Measurements from ENCODE around the gene CXADR. TPM values are rescaled to one million over a fixed set of nuclear protein-coding genes. Genes with fewer than 3 reads are reported as not detected.

The CXADR gene
- total RNA-seq, 3 donors from 2014 or later = 0.32 to 38.3 (median 36.4) TPM

GRCh38 chr21:17616831-17617230, 104.0 kb downstream of the CXADR start:
- DNase-seq (ENCODE audit: low spot score in 2 of 2) = no peak
- no peaks in the 10 kb centered on the region for H3K36me3 ChIP-seq
- no peak overlapping the region for H3K27ac ChIP-seq
- H3K9me3 ChIP-seq = no peaks in the 10 kb centered on the region
- intact Hi-C loops (cut with DNase I; ENCODE audit: low total_unique reads) = no loop called here
- no peak for TF ChIP-seq CTCF (IDR thresholded peaks at IDR 0.05)
- TF ChIP-seq POLR2AphosphoS5 (IDR thresholded peaks at IDR 0.05) = no peak
- TF ChIP-seq POLR2A (IDR thresholded peaks at IDR 0.05) = no peak
- no peaks in the 10 kb centered on the region for H3K4me1 ChIP-seq
- no peaks in the 10 kb centered on the region for H3K27me3 ChIP-seq
- no peak overlapping the region for H3K4me3 ChIP-seq

DNA sequence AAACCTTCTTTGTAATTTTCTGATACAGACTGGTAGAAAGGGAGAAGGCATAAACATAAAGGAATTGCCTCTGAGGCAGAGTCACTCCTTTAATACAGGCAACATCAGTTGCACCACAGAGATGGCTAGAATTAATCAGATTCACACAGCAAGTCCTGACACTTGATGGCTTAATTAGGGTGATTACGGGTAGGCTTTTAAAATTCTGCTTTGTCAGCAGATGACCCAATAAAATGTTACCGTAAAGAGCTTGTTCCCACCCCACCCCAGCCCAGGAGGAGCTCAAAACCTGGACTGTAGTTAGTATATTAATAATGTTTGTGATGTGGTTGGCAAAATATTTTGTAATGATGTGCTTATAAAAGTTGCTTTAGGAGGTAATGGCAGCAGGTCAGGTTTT, 109.2 kb downstream of the CXADR start:
- H3K27me3 ChIP-seq = no peaks in the 10 kb centered on the region
- no peak overlapping the region for H3K4me3 ChIP-seq
- no peaks in the 10 kb centered on the region for H3K4me1 ChIP-seq
- no peak for DNase-seq (ENCODE audit: low spot score in 2 of 2)
- no peak overlapping the region for H3K27ac ChIP-seq
- no peaks in the 10 kb centered on the region for H3K36me3 ChIP-seq
- TF ChIP-seq POLR2A (IDR thresholded peaks at IDR 0.05) (no peak), CTCF (IDR thresholded peaks at IDR 0.05) (no peak)
- intact Hi-C loops (cut with DNase I; ENCODE audit: low total_unique reads) = no loop called here
- no peaks in the 10 kb centered on the region for H3K9me3 ChIP-seq

- Histone ChIP-seq H3K27ac (no peak overlapping the region), H3K36me3 (no peaks in the 10 kb centered on the region), H3K9me3 (no peaks in the 10 kb centered on the region), H3K4me3 (no peak overlapping the region), H3K4me1 (no peaks in the 10 kb centered on the region), H3K27me3 (no peaks in the 10 kb centered on the region)
- TF ChIP-seq CTCF (IDR thresholded peaks at IDR 0.05) (no peak), POLR2A (IDR thresholded peaks at IDR 0.05) (no peak), POLR2AphosphoS5 (IDR thresholded peaks at IDR 0.05) (no peak)
- no peak for DNase-seq (ENCODE audit: low spot score in 2 of 2)
- intact Hi-C loops (cut with DNase I; ENCODE audit: low total_unique reads) = loop anchor here (10.0 kb wide), 1 partner anchor 1896 kb away; no protein-coding TSS in a partner anchor
Observed at GRCh38 chr21:17631195-17631594, 118.4 kb downstream of the CXADR start.

DNA sequence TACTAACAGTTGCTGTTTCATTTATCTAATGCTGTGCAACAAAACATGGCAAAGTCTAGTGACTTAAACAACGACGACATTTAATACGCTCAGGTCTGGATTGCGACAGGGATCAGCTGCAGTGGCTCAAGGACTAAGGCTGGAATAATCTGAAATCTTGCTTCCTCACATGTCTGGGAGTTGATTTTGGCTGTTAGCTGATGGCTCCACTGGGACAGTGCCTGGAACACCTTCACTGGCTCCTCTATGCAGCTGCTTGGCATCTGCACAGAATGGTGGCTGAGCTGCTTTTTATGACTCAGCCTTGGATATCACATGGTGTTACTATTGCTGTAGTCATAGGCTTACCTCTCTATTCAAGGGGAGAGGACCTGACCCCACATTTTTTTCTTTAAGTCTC, 123.9 kb downstream of the CXADR start:
- Histone ChIP-seq H3K36me3 (no peaks in the 10 kb centered on the region), H3K4me1 (no peaks in the 10 kb centered on the region), H3K4me3 (no peak overlapping the region), H3K27me3 (no peaks in the 10 kb centered on the region), H3K27ac (no peak overlapping the region), H3K9me3 (peaks cover 0 to 6% of the 10 kb centered on the region in 2 donors)
- TF ChIP-seq POLR2A (IDR thresholded peaks at IDR 0.05) (no peak), POLR2AphosphoS5 (IDR thresholded peaks at IDR 0.05) (no peak), CTCF (IDR thresholded peaks at IDR 0.05) (no peak)
- DNase-seq (ENCODE audit: low spot score in 2 of 2) = no peak
- intact Hi-C loops (cut with DNase I; ENCODE audit: low total_unique reads) = loop anchor here (10.0 kb wide), 1 partner anchor 1902 kb away; no protein-coding TSS in a partner anchor

- no peak overlapping the region for H3K27ac ChIP-seq
- no peak for DNase-seq (ENCODE audit: low spot score in 2 of 2)
- H3K9me3 ChIP-seq = peaks cover 0 to 6% of the 10 kb centered on the region in 2 donors
- no peaks in the 10 kb centered on the region for H3K4me1 ChIP-seq
- TF ChIP-seq CTCF (IDR thresholded peaks at IDR 0.05) = no peak
- no peak for TF ChIP-seq POLR2AphosphoS5 (IDR thresholded peaks at IDR 0.05)
- no peak for TF ChIP-seq POLR2A (IDR thresholded peaks at IDR 0.05)
- intact Hi-C loops (cut with DNase I; ENCODE audit: low total_unique reads) = no loop called here
- no peak overlapping the region for H3K4me3 ChIP-seq
- H3K36me3 ChIP-seq = no peaks in the 10 kb centered on the region
- H3K27me3 ChIP-seq = no peaks in the 10 kb centered on the region
Observed at GRCh38 chr21:17640821-17641220, 128.0 kb downstream of the CXADR start.

Other genes with a start within 250 kb of the CXADR start
- gene BTG3, start 99.9 kb downstream of the CXADR start, total RNA-seq = 10 to 100 TPM; 34.1 to 60.0 (median 55.6) TPM

Measured in breast epithelium (tissue), 4 donors.